Islet of Langerhans (tissue), 1 donor: ENCODE data around the gene LRMDA.

Experiments used
- FAIRE-seq: peaks from one replicate; lab custom pipeline; 2011; peaks lifted over from hg19 to GRCh38; lab: Jason Lieb, UNC

The LRMDA gene

DNA sequence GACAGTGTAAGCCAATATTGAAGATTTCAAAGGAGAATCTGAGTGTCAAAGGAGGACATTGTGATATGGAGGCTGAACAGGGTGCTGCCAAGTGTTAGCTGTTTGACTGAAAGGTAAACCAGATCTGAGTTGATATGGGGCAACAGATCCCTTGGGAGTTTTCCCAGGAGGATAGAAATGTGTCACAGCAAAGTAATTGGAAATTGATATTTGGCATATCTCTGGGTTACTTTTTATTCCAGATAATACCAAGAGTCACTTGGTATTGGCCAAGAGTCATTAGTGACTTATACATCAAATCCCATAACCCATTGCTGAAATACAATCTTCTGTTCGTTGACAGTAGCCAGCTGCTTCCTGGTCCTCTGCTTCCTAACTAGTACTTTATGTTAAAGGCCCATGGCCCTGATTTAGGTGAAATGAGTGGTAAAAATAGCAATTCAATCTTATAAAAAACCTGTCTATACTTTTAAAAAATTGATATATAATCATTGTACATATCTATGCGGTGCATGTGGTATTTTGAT, 922.9 kb downstream of the LRMDA start:
- no peak for FAIRE-seq

DNA sequence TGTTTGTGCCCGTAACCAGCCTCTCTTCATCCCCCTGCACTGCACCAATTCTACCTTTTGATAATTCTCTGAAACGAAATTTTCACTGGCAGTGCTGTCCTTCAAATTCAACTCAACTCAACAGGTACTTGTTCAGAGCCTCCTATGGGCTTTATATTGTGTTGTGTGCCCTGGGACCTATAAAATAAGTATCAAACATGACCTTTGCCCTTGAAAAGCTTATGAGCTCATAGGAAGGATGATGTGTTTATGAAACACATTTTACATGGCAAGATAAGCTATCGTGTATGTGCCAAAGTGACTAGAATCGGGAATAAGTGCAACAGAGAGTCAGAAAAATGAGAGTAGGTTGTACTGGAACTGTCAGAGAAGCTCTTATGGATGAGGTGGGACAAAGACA, 923.5 kb downstream of the LRMDA start:
- FAIRE-seq: no peak

GRCh38 chr10:76356557-76356956, 925.1 kb downstream of the LRMDA start:
- no peak for FAIRE-seq

DNA sequence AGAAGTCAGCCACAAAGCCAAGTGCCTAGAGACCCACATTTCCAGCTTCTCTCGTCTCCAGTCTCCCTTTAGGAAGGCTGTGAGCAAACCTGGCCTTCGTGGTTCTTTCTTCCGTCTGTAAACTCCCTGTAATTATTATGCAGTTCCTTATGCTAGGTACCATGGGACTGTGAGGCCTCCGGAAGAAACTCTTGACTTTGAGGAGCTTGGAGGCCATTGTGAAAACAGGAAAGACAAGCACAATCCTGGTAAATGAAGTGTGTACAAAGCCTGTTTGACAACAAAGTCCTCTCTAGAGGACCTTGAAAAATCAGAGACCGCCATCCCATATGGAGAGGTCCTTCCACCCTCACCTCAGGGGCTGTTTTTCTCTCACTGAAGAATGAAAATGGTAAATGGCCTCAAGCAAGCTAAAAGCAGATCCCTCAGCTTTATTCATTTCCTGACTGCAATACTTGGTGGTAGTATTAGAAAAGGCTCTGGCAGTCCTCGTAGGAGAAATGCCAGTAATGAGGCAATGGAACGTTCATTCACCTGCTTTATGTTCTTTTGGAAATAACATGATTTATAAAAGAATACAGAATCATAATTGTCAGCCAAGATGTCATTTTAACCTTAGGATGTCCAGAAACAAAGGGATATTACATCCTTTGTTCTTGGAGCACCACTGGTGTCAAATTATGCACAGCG, 926.4 kb downstream of the LRMDA start:
- FAIRE-seq: no peak

GRCh38 chr10:76358743-76359395, 927.4 kb downstream of the LRMDA start:
- FAIRE-seq: no peak

GRCh38 chr10:76375761-76376160, 944.3 kb downstream of the LRMDA start:
- FAIRE-seq: no peak

DNA sequence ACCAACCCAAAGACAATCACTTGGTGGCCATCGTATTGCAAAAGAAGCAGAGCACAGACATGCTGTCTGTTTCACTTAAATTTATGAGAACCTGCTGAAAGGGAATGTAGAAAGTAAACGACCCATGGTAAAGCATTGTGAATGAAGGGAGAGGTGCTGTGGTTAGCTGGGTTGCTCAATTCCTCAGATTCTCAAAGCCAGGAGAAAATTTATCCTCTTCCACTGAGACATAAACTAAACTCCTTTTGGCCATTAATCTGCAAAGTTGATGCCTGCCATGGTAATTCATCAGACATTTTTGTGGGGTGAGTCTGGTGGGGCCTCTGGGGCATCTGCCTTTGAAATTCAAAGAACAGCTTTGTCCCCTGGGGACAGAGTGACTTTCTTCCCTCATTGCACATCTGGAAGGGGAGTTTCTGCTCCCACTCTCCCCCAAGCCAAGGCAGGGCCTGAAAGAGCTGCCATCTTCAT, 951.0 kb downstream of the LRMDA start:
- FAIRE-seq: no peak

DNA sequence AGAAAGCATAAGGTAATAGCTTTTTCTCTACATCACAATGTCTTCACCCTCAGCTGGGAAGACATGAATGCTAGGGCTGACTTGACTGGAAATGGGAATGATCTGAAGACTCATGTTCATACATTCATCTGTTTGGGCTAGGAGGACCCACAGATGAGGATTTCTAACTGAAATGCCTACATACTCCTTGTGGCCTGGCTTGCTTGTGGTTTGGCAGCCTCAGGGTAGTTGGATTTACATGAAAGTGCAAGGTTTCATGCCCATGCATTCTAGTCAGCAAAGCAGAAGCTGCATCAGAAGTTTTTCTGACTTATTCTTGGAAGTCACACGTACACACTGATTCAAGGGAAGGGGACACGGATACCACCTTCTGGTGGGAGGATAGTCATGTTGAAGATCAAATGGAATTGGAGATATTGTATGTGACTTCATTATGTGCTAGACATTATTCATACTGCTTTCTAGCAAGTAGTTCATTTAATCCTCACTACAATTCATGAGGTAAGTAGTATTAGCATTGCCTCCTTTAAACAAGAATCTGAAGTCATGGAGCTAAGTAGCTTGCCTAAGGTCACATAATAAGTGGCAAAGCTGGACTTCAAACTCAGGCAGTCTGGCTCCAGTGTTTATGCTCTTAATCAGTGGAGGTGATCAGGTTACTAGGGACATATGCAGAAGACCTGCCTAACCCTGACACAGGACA, 957.0 kb downstream of the LRMDA start:
- no peak for FAIRE-seq

DNA sequence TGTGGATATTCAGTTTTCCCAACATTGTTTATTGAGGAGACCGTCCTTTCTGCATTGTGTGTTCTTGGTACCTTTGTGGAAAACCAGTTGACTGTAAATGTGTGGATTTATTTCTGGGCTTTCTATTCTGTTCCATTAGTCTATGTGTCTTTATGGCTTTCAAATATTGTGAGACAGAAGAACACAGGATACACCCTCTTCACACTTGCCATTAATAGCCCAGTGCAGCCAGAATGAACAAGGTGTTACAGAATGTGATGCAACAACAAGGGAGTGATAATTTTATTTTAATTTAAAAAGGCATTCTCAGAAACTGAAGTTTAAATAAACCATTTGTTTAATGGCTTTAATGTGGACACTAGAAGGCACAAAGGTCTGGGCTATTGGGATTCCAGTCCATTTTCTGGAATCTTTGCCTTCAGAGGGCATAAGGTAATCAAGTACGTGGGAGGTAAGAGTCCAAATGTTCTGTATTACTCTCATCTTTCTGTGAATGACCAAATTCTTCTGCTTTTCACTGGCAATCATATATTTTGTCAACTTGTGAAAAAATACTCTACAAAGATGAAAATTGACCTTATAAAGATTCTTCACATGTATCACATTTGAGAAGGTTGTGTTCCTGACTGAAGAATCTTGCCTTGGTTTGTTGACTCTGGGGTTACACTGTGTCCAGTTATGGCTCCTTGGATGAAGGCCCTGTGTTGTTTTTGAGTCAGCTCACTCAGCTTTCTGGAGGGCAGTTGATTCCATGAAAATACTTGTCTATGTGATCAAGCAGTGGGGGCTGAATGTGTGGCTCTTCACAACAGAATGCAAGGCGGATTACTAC, 962.7 kb downstream of the LRMDA start:
- no peak for FAIRE-seq

GRCh38 chr10:76394707-76395042, 963.3 kb downstream of the LRMDA start:
- FAIRE-seq: no peak

DNA sequence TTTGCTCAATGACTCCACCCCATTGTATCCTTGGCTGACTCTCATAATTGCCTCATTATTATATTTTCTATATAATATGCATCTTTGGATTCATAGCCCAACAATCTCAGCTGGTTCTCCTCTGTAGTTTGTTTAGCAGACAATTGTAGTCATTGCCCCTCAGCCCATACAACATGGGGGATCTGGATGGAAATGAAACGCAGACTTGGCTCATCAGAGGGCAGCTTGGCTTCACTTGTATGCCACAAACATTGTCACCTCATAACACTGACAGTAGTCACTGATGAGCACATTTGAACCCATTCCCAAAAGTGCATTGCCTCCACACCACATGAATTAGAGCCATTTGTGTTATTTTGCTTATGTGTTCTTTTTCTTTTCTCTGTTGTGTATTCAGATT, 963.8 kb downstream of the LRMDA start:
- no peak for FAIRE-seq

DNA sequence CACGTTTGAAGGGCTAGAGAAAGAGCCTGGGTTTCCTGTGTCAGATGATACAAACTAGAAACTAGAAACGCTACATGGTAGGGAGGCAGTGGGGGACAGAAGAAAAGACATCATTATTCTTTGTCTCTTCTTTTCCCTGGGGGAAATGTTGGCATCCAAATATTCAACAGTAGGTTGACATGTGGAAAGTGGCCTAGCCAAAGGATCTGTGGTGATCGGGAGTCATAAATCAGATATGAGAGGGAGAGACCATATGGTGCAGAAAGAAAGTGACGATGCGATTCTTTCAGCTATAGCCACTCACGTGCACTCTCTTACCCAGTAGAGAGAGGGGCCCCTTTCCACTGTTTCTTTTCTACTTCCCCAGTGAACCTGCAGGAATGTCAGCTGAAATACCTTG, 964.7 kb downstream of the LRMDA start:
- no peak for FAIRE-seq

GRCh38 chr10:76397181-76398042, 966.0 kb downstream of the LRMDA start:
- FAIRE-seq: no peak

GRCh38 chr10:76398043-76398710, 966.8 kb downstream of the LRMDA start:
- FAIRE-seq: no peak

GRCh38 chr10:76399226-76399625, 967.8 kb downstream of the LRMDA start:
- FAIRE-seq: no peak

GRCh38 chr10:76401006-76401405, 969.6 kb downstream of the LRMDA start:
- no peak for FAIRE-seq

- no peak for FAIRE-seq
Observed at GRCh38 chr10:76403912-76404311, 972.5 kb downstream of the LRMDA start.

DNA sequence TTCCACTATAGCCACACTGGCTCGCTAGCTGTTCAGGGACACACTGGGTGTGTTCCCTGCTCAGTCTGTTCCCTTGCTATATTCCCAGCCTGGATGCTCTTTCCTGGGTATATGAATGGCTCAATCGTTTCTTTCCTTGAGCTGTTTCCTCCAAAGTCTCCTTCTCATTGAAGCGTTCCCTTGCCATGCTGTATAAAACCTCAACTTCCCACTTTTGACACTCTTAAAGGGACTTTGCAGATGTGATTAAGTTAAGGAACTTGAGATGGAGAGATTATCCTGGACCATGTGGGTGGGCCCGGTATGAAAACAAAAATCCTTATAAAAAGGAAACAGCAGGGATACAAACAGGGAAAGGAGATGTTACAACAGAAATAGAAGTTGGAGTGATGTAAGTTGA, 973.1 kb downstream of the LRMDA start:
- FAIRE-seq: no peak

GRCh38 chr10:76405922-76406321, 974.5 kb downstream of the LRMDA start:
- FAIRE-seq: no peak

GRCh38 chr10:76408646-76409045, 977.2 kb downstream of the LRMDA start:
- no peak for FAIRE-seq
